Measurements from ENCODE around the gene ATRN. TPM values are rescaled to one million over a fixed set of nuclear protein-coding genes. Genes with fewer than 3 reads are reported as not detected.

Gene ATRN
- total and polyA plus RNA-seq, 2 donors (not counting 1 experiment from before 2014, with no cell fraction given), result 5.8 to 19.5 TPM

- Mint-ChIP-seq H3K9me3 (ENCODE audit: insufficient read depth) (no peaks in the 10 kb centered on the region), H3K4me1 (no peaks in the 10 kb centered on the region), H3K27me3 (no peaks in the 10 kb centered on the region), H3K4me3 (no peak overlapping the region), H3K27ac (no peak overlapping the region)
- TF ChIP-seq CTCF (IDR thresholded peaks at IDR 0.05) (no peak), EZH2 (IDR thresholded peaks at IDR 0.05; ENCODE audit: borderline replicate concordance, insufficient read depth, low read depth, low read length, poor library complexity, severe bottlenecking) (no peak)
- H2AFZ ChIP-seq (ENCODE audit: insufficient read depth, low read depth, low read length, poor library complexity, severe bottlenecking), result no peak overlapping the region
- no peaks in the 10 kb centered on the region for H3K4me1 ChIP-seq (ENCODE audit: control insufficient read depth in 2 of 2, insufficient read depth in 2 of 2, low read length in 2 of 2)
- no peak for DNase-seq
- CTCF ChIA-PET, result no interaction called here
- H3K9ac ChIP-seq (ENCODE audit: low read length), result no peak overlapping the region
- ATAC-seq (ENCODE audit: low read depth), result no peak
- H3K4me2 ChIP-seq (replicated peaks; ENCODE audit: low read depth, low read length, poor library complexity, severe bottlenecking), result no peak overlapping the region
- no peak overlapping the region for H3K27ac ChIP-seq (ENCODE audit: low read length in 2 of 2)
- no peak overlapping the region for H3K4me3 ChIP-seq (ENCODE audit: control extremely low read depth in 1 of 5, extremely low read depth in 1 of 5, insufficient read depth in 1 of 5, low read depth in 2 of 5, low read length in 4 of 5)
- POLR2A ChIA-PET, result no interaction called here
- no peaks in the 10 kb centered on the region for H3K27me3 ChIP-seq (replicated peaks in 1 of 4; ENCODE audit: control extremely low read depth in 1 of 4, control insufficient read depth in 3 of 4, insufficient read depth in 4 of 4, low read length in 3 of 4)
- no peaks in the 10 kb centered on the region for H3K79me2 ChIP-seq (ENCODE audit: control insufficient read depth, insufficient read depth, low read length)
- H4K20me1 ChIP-seq (ENCODE audit: control insufficient read depth, insufficient read depth, low read length, poor library complexity, severe bottlenecking), result no peaks in the 10 kb centered on the region
- H3K9me3 ChIP-seq (ENCODE audit: control extremely low read depth in 1 of 3, control insufficient read depth in 2 of 3, insufficient read depth in 1 of 3, low read length in 2 of 3), result no peaks in the 10 kb centered on the region
- intact Hi-C loops (cut with micrococcal nuclease), result no loop called here
- peaks cover 2 to 47% of the 10 kb centered on the region in 2 experiments for H3K36me3 ChIP-seq (replicated peaks in 1 of 2; ENCODE audit: control extremely low read depth in 1 of 2, control insufficient read depth in 1 of 2, extremely low read depth in 1 of 2, insufficient read depth in 2 of 2, low read length in 1 of 2)
Measured at GRCh38 chr20:3576363-3576762, 105.5 kb downstream of the ATRN start.

- CTCF ChIA-PET, result no interaction called here
- intact Hi-C loops (cut with micrococcal nuclease), result no loop called here
Measured at GRCh38 chr20:3577366-3577765, 106.5 kb downstream of the ATRN start.

More at GRCh38 chr20:3577366-3577765, 106.5 kb downstream of the ATRN start:
- 100% methylated on average over 1 of the region's 1 CpG for WGBS (ENCODE audit: insufficient coverage)
- Histone ChIP-seq H3K27ac (ENCODE audit: low read length in 2 of 2) (no peak overlapping the region), H3K9ac (ENCODE audit: low read length) (no peak overlapping the region), H3K4me2 (replicated peaks; ENCODE audit: low read depth, low read length, poor library complexity, severe bottlenecking) (no peak overlapping the region), H3K4me1 (ENCODE audit: control insufficient read depth in 2 of 2, insufficient read depth in 2 of 2, low read length in 2 of 2) (no peaks in the 10 kb centered on the region), H3K36me3 (replicated peaks in 1 of 2; ENCODE audit: control extremely low read depth in 1 of 2, control insufficient read depth in 1 of 2, extremely low read depth in 1 of 2, insufficient read depth in 2 of 2, low read length in 1 of 2) (peaks cover 2 to 53% of the 10 kb centered on the region in 2 experiments), H3K9me3 (ENCODE audit: control extremely low read depth in 1 of 3, control insufficient read depth in 2 of 3, insufficient read depth in 1 of 3, low read length in 2 of 3) (no peaks in the 10 kb centered on the region), H2AFZ (ENCODE audit: insufficient read depth, low read depth, low read length, poor library complexity, severe bottlenecking) (no peak overlapping the region), H3K27me3 (replicated peaks in 1 of 4; ENCODE audit: control extremely low read depth in 1 of 4, control insufficient read depth in 3 of 4, insufficient read depth in 4 of 4, low read length in 3 of 4) (no peaks in the 10 kb centered on the region), H3K79me2 (ENCODE audit: control insufficient read depth, insufficient read depth, low read length) (no peaks in the 10 kb centered on the region), H3K4me3 (ENCODE audit: control extremely low read depth in 1 of 5, extremely low read depth in 1 of 5, insufficient read depth in 1 of 5, low read depth in 2 of 5, low read length in 4 of 5) (no peak overlapping the region), H4K20me1 (ENCODE audit: control insufficient read depth, insufficient read depth, low read length, poor library complexity, severe bottlenecking) (no peaks in the 10 kb centered on the region)
- Mint-ChIP-seq H3K4me1 (no peaks in the 10 kb centered on the region), H3K9me3 (ENCODE audit: insufficient read depth) (no peaks in the 10 kb centered on the region), H3K27ac (no peak overlapping the region), H3K27me3 (no peaks in the 10 kb centered on the region), H3K4me3 (no peak overlapping the region)
- ATAC-seq (ENCODE audit: low read depth), result no peak
- POLR2A ChIA-PET, result no interaction called here
- DNase-seq, result no peak
- TF ChIP-seq EZH2 (IDR thresholded peaks at IDR 0.05; ENCODE audit: borderline replicate concordance, insufficient read depth, low read depth, low read length, poor library complexity, severe bottlenecking), result no peak
- no peak for TF ChIP-seq CTCF (IDR thresholded peaks at IDR 0.05)

Measured in B cell (primary cell).